Retina (tissue), 1 donor: ENCODE results near the gene AGER.
"Not testable (repeated sequence)": the region's sequence is repeated elsewhere in the genome, so short reads cannot be mapped to it uniquely, and the experiment has no call there.

Source experiments
- DNase-seq: peaks from one replicate; pipeline ENCODE4 v3.0.0-alpha.2; 2016

AGER gene

DNA sequence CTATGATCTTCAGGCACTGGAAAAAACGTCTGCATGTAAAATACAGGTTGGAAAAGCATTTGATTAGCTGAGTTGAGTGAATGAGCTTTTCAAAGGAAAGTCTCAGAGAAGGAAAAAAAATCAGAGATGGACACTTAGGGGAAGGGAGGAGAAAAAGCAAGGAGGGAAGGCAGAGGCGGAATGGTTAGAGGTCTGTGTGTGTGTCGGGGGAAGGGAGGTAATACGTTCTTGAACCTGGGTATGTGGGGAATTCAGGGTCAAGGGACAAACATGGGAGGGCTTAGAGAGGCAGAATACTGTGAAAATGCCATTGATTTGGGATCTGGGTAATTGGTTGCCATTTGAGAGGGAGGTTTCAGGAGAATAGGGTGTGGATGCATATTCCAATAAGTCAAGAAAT lies 37.4 kb downstream of the AGER start:
- no peak for DNase-seq

DNA sequence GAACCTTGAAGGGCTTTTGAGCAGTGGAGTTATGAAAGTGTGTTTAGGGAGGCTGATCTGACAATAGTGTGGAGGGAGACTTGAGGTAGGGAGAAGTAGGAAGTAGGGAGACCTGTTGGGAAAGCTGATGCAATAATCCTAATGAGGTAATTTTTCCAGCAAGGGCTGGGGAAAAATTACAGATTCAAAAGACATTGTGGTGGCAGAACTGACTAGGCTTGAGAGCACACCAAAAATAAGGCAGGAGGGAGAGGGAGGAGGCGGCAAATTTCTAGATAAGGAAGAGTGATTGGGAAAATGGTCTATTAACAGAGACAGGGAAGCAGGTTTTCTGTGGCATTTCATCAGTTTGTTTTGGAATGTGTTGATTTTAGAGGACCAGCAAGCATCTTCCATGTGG lies 37.8 kb downstream of the AGER start:
- DNase-seq, result no peak

DNA sequence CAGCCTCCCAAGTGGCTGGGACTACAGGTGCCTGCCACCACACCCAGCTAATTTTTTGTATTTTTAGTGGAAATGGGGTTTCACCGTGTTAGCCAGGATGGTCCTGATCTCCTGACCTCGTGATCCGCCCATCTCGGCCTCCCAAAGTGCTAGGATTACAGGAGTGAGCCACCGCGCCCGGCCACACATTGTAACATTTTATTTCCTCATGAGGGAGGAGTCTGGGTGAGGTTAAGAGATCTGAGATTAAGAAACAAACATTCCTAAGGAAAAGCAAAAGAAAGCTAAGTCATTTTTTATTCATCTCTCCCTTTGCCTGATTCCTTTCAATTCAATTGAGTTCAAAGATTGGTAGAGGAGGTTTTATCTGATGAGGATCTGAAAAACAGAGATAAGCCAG lies 39.8 kb downstream of the AGER start:
- DNase-seq, result not testable (repeated sequence)

DNA sequence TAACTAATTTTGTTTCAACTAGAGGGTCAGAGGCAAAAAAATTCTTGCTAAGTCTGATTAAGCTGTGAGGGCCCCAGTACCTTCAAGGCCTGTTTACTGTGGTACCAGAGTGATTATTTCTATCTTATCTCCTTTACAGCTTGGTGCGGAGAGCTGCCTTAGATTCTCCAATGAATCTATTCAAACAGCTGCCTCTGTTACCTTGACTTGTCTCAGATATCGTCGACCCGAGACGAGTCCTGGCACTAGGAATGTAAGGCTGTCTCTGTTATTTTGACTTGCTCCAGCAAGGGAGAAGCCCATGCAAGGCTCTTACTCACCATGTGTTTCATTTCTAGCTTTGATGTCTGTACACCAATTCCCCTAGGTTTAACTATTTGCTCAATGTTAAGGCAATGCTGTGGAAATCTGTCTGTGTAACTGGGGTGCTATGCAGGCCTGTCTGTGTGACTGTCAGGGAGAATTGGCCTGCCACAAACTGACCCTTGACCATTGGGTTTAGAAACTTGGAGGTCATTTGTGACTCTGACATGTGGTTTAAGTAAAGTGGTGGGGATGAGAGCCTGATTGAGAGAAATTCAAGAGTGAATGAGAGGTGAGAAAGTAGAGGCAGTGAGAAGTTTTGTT lies 43.5 kb downstream of the AGER start:
- DNase-seq, result no peak

DNA sequence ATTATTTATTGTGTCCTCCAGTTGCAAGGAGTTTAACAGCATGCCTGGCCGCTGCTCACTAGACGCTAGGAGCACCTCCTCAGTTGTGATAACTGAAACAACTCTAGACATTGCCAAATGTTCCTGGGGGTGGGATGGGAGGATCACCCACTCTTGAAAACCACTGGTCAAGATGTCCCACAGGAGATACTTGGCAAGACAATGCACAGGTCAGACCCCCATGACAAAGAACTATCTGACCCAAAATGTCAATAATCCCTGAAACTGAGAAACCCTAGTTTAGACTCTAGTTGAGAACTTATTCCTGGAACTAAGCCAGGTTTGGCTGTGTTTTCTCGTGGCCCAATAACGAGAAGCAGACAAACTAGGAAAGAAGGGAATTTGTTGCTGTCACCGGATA lies 44.5 kb downstream of the AGER start:
- DNase-seq, result no peak

DNA sequence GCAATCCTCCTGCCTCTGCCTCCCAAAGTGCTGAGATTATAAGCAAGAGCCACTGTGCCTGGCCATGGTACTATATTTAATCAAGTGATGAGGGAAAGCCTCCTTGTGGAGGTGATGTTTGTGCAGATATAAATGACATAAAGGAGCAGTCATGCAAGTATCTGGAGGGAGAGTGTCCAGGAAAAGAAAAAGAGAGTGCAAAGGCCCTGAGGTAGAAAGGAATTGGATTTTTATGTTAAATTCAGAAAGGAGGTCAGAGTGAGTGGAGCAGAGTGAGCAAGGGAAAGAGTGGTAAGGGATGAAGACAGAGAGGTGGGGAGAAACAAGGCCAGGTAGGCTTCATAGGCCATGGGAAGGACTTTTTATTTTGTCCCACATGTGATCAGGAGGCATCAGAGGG lies 46.6 kb downstream of the AGER start:
- DNase-seq, result no peak

DNA sequence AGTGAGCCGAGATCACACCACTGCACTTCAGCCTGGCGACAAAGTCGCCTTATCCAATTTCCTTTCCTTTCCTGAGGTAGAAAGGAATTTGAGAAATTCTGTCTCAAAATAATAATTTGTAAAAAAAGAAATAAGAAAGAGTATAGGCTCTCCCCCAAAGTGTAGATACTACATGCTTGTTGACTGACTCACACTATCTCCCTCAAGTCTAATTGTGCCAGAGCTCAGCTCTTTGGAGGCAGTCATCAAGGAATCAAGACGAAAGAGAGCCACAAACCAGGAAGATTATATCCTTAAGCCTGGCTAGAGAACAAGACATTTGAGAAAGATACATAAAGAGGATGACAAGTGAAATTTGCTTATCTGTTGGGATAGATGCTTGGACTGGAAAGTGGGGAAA lies 50.3 kb downstream of the AGER start:
- DNase-seq, result no peak

DNA sequence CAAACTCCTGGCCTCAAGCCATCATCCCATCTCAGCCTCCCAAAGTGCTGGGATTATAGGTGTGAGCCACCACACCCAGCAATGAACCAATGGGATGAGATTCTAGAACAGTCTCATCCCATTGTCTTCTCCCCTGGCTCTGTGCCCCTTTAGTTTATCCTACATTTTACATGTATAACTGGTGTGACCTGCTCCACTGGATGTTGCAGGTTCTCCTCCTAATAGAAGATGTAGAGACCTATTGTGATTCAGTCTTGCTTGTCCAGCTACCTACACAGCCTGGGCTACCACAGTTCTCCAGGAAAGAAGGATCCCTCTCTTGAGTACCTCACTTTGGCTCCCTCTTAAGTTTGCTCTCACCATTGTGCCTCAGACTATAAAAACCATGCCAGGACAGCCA lies 51.9 kb downstream of the AGER start:
- DNase-seq, result no peak

DNA sequence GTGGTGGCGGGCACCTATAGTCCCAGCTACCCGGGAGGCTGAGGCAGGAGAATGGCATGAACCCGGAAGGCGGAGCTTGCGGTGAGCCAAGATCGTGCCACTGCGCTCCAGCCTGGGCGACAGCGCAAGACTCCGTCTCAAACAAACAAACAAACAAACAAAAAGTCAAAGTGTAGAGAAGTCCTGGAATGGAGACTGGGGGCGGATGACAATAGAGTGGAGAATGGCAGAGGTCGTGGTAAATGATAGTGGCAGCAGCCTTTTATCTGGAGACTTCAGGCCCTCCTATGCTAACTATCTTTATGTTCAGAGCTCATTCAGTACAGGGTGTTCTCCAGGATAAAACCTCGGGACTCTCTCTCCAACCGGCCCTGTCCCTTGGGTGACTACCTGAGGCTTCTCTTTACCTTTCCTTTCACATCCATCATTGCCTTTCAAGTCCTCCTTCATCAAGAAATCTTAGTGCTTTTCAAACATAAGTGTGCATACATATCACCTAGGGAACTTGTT lies 52.6 kb downstream of the AGER start:
- DNase-seq, result no peak
